Measurements from ENCODE around the gene DYNC1I2.
"Not testable (repeated sequence)": the region's sequence is repeated elsewhere in the genome, so short reads cannot be mapped to it uniquely, and the experiment has no call there.

The DYNC1I2 gene

DNA sequence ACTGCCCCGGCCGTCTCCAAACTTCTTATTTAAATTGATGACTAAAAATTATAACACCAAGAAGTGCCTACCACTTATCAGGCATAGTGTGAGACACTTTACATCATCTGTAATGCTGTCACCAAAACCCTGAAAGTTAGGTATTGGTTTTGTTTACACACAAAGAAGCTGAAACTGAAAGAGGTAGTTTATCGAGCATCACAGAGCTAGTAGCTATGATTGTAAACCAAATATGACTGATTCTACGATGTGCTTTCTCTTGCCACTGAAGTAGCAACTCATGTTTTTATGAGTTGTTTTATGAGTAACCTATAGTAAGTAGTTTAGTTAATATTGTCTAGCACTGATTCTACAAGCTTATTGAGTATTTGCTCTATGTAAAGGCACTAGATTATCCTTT, 31.5 kb downstream of the DYNC1I2 start:
- no peak for DNase-seq (ENCODE audit: low read depth)

DNA sequence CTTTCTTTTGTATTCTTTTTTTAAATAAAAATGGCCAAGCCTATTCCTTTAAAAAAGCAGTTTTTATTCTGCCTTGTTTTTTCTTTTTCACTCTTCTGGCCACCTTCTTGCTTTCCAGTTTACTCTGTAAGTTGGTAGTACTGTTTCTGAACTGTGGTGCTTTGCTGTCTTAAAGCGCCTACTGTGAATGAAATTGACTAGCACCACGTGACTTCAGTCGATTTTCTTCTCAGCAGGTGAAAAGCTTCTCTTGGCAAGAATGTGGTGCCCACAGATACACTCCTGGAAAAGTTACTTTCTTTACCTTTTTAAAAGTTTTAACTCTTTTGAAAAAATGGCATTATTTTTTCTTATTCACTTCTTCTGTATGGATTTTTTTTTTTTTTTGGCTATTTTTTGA, 32.4 kb downstream of the DYNC1I2 start:
- no peak for DNase-seq (ENCODE audit: low read depth)

DNA sequence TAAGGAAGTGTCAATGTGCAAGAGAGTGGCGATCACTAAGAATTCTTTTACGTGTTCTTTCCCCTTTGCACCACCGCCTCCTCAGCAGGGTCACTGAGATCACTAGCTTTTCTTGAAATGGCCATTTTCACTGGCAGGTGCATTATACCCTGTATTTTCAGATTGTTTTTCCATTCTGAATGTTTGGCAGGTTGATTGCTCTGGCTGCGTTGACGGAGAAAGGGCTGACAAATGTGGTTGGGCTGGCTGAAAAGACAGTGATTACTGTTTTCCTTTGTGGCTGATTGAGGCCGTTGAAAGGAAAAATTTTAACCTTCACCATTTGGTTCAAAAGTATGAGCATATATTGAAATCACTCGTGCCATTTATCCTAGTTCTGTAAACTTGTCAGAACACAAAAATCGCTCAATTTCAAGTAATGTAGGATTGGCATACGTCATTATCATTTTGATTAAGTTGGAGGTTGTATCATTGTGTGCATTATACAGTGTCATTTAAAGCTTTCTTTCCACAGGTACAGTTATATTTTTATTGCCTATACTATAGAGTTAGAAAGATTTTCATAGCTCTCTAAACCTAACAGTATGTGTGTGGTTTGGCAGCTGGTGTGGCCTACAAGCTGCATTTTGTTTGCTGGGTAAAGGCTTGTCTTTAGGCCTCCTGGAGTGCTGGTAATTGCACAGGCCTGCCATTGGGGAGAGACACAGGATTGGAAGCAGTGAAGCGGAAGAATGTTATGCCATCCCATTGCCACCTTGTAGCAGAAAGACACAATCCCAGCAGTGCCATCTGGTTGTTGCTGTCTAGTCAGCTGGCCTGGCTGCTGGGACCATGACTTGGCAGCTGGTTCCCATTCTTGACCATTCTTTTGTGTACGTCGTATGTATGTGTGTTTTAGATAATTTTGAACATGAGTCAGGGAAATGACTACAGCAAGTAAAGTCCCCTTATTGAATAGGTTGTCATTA, 36.7 kb downstream of the DYNC1I2 start:
- DNase-seq (ENCODE audit: low read depth): no peak

DNA sequence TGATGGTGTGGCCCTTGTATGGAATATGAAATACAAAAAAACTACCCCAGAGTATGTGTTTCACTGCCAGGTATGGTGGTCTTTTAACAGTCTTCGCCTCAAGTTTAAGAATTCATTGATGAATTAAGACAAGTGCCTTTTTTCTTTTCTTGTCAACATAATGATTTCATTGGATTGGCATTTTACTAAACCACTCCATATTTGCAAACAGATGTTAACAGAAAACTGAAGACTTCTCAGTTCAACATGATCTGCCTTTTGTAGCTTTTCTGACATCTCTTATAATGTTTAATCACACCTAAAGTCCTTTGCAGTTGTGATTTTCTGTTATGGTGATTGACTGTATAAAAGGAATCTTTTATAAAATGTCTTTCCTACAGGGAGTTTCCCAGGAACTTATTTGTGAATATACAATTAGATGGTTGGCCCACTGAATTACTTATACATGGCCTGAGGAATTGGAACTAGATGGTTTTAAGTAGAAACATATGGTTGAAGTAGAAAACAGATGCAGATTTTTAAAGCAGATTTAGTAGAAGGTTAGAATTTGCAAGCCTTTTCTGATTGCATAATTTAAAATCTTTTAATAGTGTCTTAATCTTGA, 39.7 kb downstream of the DYNC1I2 start:
- DNase-seq (ENCODE audit: low read depth): no peak

DNA sequence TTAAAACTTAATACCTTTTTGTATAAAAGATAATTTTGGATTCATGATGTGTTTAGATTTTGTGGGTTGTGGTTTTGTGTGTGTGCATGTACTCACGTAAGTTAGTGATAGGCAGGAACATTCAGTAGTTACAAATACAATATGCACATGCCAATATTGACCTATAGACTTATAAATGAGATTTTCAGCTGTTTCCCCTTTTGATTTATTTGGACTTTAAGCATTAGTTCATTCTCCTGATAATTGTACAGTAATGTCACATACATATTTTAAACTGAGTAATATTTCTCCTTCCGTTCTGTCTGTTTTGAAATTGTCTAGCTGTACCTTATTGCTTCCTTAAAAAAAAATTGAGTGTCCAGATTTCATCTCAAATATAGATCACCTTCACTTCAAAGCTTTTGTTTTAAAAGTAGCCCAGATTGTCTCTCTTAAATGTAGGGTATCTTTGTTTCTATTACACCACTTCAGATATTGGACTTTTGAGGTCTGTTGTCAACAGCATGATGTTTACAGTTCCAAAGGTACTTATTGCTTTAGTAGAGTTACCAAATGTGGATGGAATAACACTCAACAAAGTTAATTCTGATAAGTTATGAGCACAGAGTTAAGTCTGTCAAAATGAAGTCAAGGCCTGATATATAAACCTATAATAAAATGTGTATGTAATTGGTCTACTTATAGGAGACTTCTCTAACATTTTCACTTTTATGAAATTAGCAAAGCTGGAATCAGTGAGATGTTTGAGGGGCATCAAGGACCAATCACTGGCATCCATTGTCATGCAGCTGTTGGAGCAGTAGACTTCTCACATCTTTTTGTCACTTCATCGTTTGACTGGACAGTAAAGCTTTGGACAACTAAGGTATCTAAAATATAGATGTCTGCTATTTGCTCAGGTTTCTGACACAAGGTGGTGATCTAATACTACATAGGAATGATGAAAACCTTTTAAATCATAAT, 42.0 kb downstream of the DYNC1I2 start:
- no peak for DNase-seq (ENCODE audit: low read depth)

DNA sequence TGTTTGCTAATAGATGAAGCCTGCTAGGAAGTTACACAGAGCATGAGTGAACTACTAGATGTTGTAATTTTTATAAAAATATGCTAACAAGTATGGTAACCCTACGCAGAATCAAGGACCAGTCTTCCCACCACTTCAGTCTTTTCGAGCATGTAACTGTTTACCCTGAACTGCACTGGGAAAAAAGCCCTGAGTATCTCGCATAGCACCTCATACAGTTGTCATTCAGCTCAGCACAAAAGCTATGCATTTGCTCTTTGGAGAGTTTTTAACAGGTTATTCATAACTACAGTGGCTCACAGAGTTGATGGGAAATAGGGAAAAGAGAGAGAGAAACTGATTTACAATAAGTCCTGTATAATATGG, 42.7 kb downstream of the DYNC1I2 start:
- no peak for DNase-seq (ENCODE audit: low read depth)

DNA sequence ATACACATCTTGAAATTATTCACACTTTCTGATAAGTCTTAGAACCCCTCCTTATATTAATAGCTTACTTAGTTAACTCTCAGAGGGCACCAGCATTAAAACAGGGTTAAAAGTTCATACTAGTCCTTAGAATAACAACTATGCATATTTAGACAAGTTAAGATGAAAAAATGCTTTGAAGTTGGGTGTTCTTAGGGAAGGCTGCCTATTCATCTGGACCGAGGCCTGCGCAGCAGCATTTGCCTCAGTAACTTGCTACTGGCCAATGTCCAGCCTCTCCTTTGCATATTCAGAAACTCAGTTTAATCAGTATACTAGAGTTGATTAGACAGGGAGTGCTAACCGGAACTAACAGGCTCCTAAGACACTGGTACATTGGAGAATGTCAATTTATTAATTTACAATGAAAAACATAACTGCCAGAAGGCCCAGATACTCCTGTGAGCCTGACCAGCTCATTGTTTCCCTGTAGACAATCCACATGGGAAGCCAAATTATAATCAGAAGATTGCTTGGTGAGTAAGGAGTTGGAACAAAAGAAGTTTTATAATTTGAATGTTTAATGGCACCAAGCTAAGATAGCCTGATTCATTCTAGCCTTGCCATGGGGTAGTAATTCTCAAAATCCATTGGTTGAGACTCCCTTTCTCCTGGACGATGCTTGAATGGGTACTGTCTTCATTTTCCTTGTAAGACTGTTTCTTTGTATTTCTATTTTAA, 48.9 kb downstream of the DYNC1I2 start:
- DNase-seq (ENCODE audit: low read depth): no peak

DNA sequence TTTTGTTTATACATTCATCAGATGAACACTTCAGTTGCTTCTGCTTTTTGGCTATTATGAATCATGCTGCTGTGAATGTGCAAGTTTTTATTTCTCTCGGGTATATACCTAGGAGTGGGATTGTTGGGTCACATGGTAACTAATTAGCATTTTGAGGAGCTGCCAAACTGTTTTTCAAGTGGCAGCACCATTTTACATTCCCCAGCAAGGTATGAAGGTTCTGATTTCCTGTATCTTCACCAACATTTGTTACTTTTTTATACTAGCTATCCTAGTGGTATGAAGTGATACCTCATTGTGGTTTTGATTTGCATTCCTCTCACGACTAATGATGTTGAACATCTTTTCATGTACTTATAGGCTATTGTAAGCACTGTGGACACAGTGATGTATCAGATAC, 53.9 kb downstream of the DYNC1I2 start:
- peak; percentile 42 for DNase-seq (ENCODE audit: low read depth)

DNA sequence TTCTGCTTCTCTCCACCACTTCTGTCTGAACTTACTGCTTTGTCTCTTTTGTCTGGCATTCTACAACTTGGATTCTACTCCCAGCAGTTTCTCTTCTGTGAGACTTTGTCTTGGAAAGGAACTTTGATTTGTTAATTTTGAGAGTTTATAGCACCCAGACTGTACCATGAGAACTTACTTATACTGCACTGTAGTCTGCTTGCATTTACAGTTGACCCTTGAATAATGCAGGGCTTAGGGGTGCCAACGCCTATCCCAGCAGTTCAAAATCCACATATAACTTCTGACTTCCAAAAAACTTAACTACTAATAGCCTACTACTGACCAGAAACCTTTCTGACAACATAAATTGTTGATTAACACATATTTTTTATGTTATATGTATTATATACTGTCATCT, 55.5 kb downstream of the DYNC1I2 start:
- DNase-seq (ENCODE audit: low read depth): no peak

DNA sequence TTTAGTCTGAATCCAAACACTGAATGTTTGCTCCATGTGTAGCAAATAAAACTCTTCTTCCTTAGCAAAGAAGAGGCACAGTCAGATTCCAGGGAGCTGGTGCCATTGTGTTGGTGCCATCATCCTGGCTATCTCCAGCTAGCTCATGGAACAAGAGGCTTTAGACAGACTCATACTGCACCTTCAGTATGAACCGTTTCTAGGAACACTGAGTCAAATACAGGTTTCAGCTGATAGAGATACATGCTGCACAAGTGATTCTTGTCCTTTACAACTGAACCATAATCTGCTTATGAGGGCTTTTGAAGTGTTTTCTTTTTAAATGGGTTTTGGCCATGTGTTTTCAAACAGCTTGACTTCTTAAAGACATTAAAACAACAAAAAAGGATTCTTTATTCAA, 57.9 kb downstream of the DYNC1I2 start:
- no peak for DNase-seq (ENCODE audit: low read depth)

DNA sequence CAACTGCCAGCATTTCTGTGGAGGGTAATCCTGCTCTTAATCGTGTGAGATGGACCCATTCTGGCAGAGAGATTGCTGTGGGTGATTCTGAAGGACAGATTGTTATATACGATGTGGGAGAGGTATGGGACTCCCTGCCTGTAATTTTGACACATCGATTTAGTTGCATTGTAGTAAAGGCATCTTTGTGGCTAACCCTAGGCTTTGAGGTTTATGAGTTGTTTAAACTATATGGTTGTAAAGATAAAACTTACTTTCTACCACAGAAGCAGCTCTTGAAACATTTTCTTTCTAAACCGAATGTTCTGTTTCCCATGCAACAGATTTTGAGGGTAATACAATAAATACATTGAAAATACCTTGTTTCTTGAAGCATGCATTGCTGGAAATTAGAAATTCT, 58.5 kb downstream of the DYNC1I2 start:
- no peak for DNase-seq (ENCODE audit: low read depth)

DNA sequence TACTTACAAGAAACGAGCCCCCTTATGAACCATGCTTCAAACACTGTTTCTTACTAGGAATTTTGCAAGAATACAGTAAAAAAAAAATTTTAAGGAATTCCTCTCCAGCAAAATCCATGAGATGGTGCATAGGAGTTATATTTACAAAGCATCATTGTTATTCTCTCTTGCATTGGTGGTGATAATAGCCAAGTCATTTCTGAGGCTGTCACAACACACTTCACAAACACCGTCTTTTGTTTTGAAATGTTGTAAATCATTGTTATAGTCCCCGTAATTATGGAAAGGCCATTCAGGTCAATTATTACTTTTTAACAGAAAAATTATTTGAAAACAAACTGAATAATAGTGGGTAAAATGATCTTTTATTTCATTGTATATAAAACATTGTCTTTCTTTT, 60.1 kb downstream of the DYNC1I2 start:
- no peak for DNase-seq (ENCODE audit: low read depth)

DNA sequence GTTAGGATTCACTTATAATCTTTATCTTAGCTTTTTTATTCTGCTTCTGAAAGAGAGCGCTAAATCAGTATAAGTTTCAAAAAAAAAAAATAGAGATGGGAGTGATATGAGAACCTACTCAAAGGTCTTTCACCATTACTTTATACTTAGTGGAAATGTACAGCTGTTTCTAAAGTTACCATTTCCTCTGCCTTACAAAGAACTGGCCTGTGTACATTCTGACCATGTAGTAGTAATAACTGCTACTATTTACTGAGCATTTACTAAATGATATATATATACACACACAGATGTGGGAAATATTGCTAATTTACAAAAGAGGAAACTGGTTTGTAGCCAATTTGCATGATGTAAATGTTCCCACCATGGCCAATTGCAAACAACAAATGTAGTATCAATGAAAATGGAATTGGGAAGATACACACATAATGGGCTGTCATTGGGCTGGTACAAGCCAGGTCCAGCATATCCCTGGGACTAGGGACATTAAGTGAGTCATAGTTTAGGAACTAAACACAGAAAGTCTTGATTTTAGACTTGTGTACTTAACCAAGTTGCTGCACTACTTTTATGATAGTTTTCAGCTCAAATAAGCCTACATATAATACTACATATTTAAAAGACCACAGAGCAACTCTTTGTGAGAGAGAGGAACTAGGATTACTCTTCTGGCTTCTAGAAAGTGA, 67.1 kb downstream of the DYNC1I2 start:
- DNase-seq (ENCODE audit: low read depth): peak; percentile 34

DNA sequence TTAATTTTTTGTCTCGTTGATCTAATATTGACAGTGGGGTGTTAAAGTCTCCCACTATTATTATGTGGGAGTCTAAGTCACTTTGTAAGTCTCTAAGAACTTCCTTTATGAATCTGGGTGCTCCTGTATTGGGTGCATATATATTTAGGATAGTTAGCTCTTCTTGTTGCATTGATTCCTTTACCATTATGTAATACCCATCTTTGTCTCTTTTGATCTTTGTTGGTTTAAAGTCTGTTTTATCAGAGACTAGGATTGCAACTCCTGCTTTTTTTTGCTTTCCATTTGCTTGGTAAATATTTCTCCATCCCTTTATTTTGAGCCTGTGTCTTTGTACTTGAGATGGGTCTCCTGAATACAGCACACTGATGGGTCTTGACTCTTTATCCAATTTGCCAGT, 71.5 kb downstream of the DYNC1I2 start:
- not testable (repeated sequence) for DNase-seq (ENCODE audit: low read depth)

DNA sequence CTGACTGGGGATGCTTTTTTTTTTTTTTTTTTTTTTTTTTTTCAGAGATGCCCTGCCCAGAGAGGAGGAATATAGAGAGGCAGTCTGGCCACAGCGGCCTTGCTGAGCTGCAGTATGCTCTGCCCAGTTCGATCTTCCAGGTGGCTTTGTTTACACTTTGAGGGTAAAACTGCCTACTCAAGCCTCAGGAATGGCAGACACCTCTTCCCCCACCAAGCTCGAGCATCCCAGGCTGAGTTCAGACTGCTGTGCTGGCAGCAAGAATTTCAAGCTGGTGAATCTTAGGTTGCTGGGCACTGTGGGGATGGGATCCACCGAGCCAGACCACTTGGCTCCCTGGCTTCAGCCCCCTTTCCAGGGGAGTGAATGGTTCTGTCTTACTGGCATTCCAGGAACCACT, 73.9 kb downstream of the DYNC1I2 start:
- DNase-seq (ENCODE audit: low read depth): not testable (repeated sequence)

DNA sequence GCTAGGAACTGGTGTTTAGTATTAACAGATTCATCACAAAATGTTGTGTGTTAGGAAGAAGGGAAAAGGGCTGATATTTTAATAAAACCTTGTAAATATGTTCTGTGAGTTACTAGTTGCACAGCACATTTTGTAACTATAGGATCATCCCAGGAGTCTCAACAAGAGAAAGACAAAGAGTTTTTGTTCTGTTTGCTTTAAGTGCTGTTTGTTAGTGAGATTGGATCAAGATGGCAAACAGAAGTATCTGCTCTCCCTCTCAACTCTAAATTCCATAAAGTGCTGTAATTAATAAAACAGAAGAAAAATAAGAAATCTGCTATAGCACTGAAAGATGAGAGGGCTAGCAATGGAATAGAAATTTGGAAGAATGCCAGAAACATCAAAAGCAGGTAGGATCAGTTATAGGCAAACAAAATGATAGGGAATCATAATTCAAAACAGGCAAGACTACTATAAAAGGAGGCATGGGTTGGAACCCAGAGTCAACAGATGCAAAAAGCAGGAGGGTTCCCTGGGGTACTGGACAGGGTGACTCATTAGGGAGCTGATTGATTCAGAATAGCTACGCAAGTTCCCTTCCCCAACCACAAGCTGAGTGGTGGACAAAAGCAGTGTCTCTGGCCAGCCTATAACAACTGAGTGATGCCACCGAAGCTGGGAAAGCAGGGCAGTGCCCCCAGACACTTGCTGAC, 75.8 kb downstream of the DYNC1I2 start:
- peak; percentile 82 for DNase-seq (ENCODE audit: low read depth)

DNA sequence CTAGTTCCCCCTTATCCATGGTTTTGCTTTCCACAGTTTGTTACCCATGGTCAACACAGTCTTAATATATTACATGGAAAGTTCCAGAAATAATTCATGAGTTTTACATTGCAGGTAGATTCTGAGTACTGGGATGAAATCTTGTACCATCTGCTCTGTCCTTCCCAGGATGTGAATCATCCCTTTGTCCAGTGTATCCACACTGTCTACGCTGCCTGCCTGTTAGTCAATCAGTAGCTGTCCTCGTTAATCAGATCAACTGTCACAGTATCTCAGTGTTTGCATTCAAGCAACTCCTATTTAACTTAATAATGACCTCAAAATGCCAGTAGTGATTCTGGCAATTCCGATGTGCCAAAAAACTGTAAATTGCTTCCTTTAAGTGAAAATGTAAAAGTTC, 76.3 kb downstream of the DYNC1I2 start:
- DNase-seq (ENCODE audit: low read depth): peak; percentile 52

DNA sequence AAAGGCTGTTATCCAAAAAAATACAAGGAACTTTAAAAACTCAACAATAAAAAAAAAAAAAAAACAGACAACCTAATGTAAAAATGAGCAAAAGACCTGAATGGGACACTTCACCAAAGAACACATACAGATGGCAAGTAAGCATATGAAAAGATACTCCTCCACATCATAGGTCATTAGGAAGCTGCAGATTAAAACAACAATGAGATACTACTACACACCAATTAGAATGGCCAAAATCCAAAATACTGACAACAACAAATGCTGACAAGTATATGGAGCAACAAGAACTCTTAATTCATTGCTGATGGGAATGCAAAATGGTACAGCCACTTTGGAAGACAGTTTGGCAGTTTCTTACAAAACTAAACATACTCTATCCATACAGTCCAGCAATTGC, 84.2 kb downstream of the DYNC1I2 start:
- DNase-seq (ENCODE audit: low read depth): no peak

DNA sequence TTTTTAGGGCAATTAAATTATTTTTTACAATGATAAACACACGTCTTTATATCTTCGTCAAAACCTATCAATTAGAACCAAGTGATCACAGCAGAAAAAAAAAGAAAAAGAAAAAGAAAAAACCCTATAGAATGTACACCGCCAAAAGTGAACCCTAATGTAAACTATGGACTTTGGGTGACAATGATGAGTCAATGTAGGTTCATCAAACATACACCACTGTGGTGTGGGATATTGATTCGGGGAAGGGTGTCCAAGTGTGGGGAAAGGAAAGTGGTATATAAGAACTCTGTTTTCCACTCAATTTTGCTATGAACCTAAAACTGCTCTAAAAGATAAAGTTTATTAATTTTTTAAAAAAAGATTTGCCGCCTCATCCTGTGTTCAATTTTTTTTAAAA, 85.1 kb downstream of the DYNC1I2 start:
- no peak for DNase-seq (ENCODE audit: low read depth)

DNA sequence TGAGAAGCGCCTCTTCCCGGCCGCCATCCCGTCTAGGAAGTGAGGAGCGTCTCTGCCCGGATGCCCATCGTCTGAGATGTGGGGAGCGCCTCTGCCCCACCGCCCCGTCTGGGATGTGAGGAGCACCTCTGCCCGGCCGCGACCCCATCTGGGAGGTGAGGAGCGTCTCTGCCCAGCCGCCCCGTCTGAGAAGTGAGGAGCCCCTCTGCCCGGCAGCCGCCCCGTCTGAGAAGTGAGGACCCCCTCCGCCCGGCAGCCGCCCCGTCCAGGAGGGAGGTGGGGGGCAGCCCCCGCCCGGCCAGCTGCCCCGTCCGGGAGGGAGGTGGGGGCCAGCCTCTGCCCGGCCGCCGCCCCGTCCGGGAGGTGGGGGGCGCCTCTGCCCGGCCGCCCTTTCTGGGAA, 87.3 kb downstream of the DYNC1I2 start:
- not testable (repeated sequence) for DNase-seq (ENCODE audit: low read depth)

DNA sequence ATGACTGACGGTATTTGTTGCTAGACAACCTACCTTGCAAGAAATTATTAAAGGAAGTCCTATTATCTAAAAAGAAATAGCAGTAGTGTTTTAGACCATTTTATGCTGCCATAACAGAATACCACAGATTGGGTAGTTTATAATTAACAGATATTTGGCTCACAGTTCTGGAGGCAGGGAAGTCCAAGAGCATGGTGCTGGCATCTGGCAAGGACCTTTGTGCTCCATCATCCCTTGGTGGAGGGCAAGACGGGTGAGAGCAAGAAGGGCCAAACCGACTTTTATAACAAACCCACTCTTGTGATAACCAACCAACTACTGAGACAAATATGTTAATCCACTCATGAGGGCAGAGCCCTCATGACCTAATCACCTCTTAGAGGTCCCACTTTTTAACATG, 91.2 kb downstream of the DYNC1I2 start:
- DNase-seq (ENCODE audit: low read depth): no peak

All from ELR (cell line).